Tibial nerve (tissue), 3 donors: ENCODE measurements around the gene INPP4A.

ENCODE experiments used
- EP300 ChIP-seq, 2 donors: sonication (generic); formaldehyde crosslinking; IDR thresholded peaks; one replicate each; pipeline ENCODE4 v1.6.1; 2017; ENCODE audit warnings: antibody characterized with exemption in 2 of 2, mild to moderate bottlenecking in 1 of 2
- POLR2A ChIP-seq, 2 donors: fragments of 450-650 bp; IDR thresholded peaks; one replicate each; pipeline ENCODE4 v1.6.1; 2017; ENCODE audit warnings: antibody characterized with exemption in 2 of 2, mild to moderate bottlenecking in 2 of 2, moderate library complexity in 2 of 2

DNA sequence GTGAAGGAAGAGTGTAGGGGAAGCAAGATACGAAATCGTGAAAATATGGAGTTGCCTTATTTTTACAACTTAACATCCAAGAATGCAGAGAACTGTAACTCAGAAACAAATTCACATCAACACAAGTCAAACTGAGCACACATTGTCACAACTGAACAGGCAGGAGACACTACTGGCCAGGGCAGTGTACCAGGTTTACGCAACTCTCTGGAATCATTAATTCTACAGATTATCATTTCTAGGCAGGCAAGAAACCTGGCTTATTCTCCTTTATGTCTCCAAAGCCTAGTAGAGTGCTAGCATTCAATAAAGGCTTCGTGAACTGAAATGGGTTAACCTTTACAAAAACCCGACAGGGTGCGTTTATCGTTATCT, 163.1 kb downstream of the INPP4A start:
- TF ChIP-seq EP300 (IDR thresholded peaks at IDR 0.05) (no peak), POLR2A (IDR thresholded peaks at IDR 0.05) (no peak)
